Naive thymus-derived CD8-positive, alpha-beta T cell (primary cell): ENCODE measurements around the gene SEC16B. TPM values are rescaled to one million over a fixed set of nuclear protein-coding genes. Genes with fewer than 3 reads are reported as not detected.

Experiments
- ATAC-seq, 2 donors: fragments of 150-1000 bp; cut with Tn5 transposase in 1 of 2; sonication (Bioruptor Pico), chemical (Tn5 transposase) in 1 of 2; 1 replicate in 1 of 2; 2 replicates in 1 of 2; pipeline ENCODE4 v1.10.0; 2021; ENCODE audit warnings: mild to moderate bottlenecking in 2 of 2, moderate library complexity in 2 of 2
- POLR2A ChIA-PET: fragments of 350-600 bp; sonication (Branson Sonifier 250); formaldehyde crosslinking; loops from one replicate; lab custom pipeline; 2021; ENCODE audit warnings: antibody characterized with exemption; lab: Charles Lee
- DNase-seq, 10 donors: peaks; one replicate each; pipeline versions ENCODE4 v3.0.0 to v3.0.0-alpha.2; 2020 to 2022
- H3K27ac Mint-ChIP-seq, 10 donors: one replicate each; pipeline ENCODE4 v1.8.0; 2020 to 2022; ENCODE audit warnings: mild to moderate bottlenecking in 10 of 10, mixed read lengths in 10 of 10, moderate library complexity in 4 of 10, inconsistent platforms in 1 of 10
- H3K27me3 Mint-ChIP-seq, 5 donors: one replicate each; pipeline ENCODE4 v1.8.0; 2021 to 2022; ENCODE audit warnings: mixed read lengths in 5 of 5
- H3K36me3 Mint-ChIP-seq, 3 donors: one replicate each; pipeline ENCODE4 v1.8.0; 2020 to 2022; ENCODE audit warnings: mixed read lengths in 3 of 3, mild to moderate bottlenecking in 2 of 3, inconsistent platforms in 1 of 3
- H3K4me1 Mint-ChIP-seq, 4 donors: one replicate each; pipeline ENCODE4 v1.8.0; 2021 to 2022; ENCODE audit warnings: mixed read lengths in 4 of 4
- H3K4me3 Mint-ChIP-seq, 10 donors: one replicate each; pipeline ENCODE4 v1.8.0; 2020 to 2022; ENCODE audit warnings: mild to moderate bottlenecking in 10 of 10, mixed read lengths in 10 of 10, moderate library complexity in 6 of 10, inconsistent platforms in 1 of 10
- H3K9me3 Mint-ChIP-seq, 9 donors: one replicate each; pipeline ENCODE4 v1.8.0; 2020 to 2022; ENCODE audit warnings: mixed read lengths in 9 of 9, mild to moderate bottlenecking in 3 of 9, inconsistent platforms in 1 of 9, moderate library complexity in 1 of 9
- polyA plus RNA-seq, 3 donors: library from polyadenylated mRNA; unstranded; fragments of 300-500 nt; fragmentation: Illumina TruSeq; gene quantifications; one replicate each; pipeline ENCODE4 v1.2.3, GENCODE V29; 2021
- total RNA-seq, 8 experiments: library from RNA in 2 of 8; stranded (reverse) in 2 of 8; gene quantifications; one replicate each; pipeline ENCODE4 v1.2.3 and lab custom pipeline; 2021 to 2026

Gene SEC16B
- total and polyA plus RNA-seq, 5 experiments from 2014 or later, result not detected

GRCh38 chr1:177952249-177952648 lies 17.6 kb downstream of the SEC16B start:
- Mint-ChIP-seq H3K36me3 (no peaks in the 10 kb centered on the region), H3K4me1 (no peaks in the 10 kb centered on the region), H3K27me3 (peaks cover 0 to 7% (median 0%) of the 10 kb centered on the region in 5 donors), H3K27ac (no peak overlapping the region), H3K4me3 (no peak overlapping the region), H3K9me3 (peaks cover 0 to 2% (median 0%) of the 10 kb centered on the region in 9 donors)
- ATAC-seq (no peak), DNase-seq (no peak)
- POLR2A ChIA-PET, result no interaction called here

GRCh38 chr1:177950506-177950905 lies 19.4 kb downstream of the SEC16B start:
- POLR2A ChIA-PET, result no interaction called here
- no peak overlapping the region for H3K4me3 Mint-ChIP-seq
- H3K27ac Mint-ChIP-seq, result no peak overlapping the region
- H3K36me3 Mint-ChIP-seq, result no peaks in the 10 kb centered on the region
- H3K9me3 Mint-ChIP-seq, result peaks cover 0 to 2% (median 0%) of the 10 kb centered on the region in 9 donors
- H3K4me1 Mint-ChIP-seq, result no peaks in the 10 kb centered on the region
- no peak for ATAC-seq
- no peak for DNase-seq
- peaks cover 0 to 10% (median 2%) of the 10 kb centered on the region in 5 donors for H3K27me3 Mint-ChIP-seq

GRCh38 chr1:177948336-177948972 lies 21.4 kb downstream of the SEC16B start:
- H3K4me1 Mint-ChIP-seq, result no peaks in the 10 kb centered on the region
- H3K4me3 Mint-ChIP-seq, result no peak overlapping the region
- peaks cover 0 to 2% (median 0%) of the 10 kb centered on the region in 9 donors for H3K9me3 Mint-ChIP-seq
- ATAC-seq (no peak), DNase-seq (peak in 2 of 10 donors; percentile 18)
- no peak overlapping the region for H3K27ac Mint-ChIP-seq
- POLR2A ChIA-PET, result no interaction called here
- no peaks in the 10 kb centered on the region for H3K36me3 Mint-ChIP-seq
- peaks cover 0 to 11% (median 5%) of the 10 kb centered on the region in 5 donors for H3K27me3 Mint-ChIP-seq

- Mint-ChIP-seq H3K9me3 (peaks cover 0 to 2% (median 0%) of the 10 kb centered on the region in 9 donors), H3K27ac (no peak overlapping the region), H3K36me3 (no peaks in the 10 kb centered on the region), H3K4me3 (no peak overlapping the region), H3K27me3 (peaks cover 0 to 17% (median 5%) of the 10 kb centered on the region in 5 donors), H3K4me1 (peaks cover 0 to 2% (median 0%) of the 10 kb centered on the region in 4 donors)
- ATAC-seq, result no peak
- DNase-seq, result no peak
- POLR2A ChIA-PET, result no interaction called here
Measured at GRCh38 chr1:177947623-177948022, 22.2 kb downstream of the SEC16B start.

- Mint-ChIP-seq H3K4me1 (peaks cover 0 to 2% (median 0%) of the 10 kb centered on the region in 4 donors), H3K27me3 (peaks cover 0 to 18% (median 5%) of the 10 kb centered on the region in 5 donors), H3K27ac (no peak overlapping the region), H3K36me3 (no peaks in the 10 kb centered on the region), H3K9me3 (peaks cover 0 to 2% (median 0%) of the 10 kb centered on the region in 9 donors), H3K4me3 (no peak overlapping the region)
- POLR2A ChIA-PET, result no interaction called here
- ATAC-seq (no peak), DNase-seq (peak in 1 of 10 donors; percentile 2)
Measured at GRCh38 chr1:177945943-177946650, 23.8 kb downstream of the SEC16B start.

- H3K9me3 Mint-ChIP-seq, result no peaks in the 10 kb centered on the region
- POLR2A ChIA-PET, result no interaction called here
- peaks cover 0 to 2% (median 0%) of the 10 kb centered on the region in 4 donors for H3K4me1 Mint-ChIP-seq
- peak overlapping the region in 1 of 10 donors; percentile 34 for H3K4me3 Mint-ChIP-seq
- no peak overlapping the region for H3K27ac Mint-ChIP-seq
- H3K27me3 Mint-ChIP-seq, result peaks cover 0 to 18% (median 5%) of the 10 kb centered on the region in 5 donors
- DNase-seq, result no peak
- H3K36me3 Mint-ChIP-seq, result no peaks in the 10 kb centered on the region
- no peak for ATAC-seq
Measured at GRCh38 chr1:177944016-177944949, 25.6 kb downstream of the SEC16B start.

GRCh38 chr1:177941976-177942375 lies 27.9 kb downstream of the SEC16B start:
- POLR2A ChIA-PET, result no interaction called here
- DNase-seq (no peak), ATAC-seq (no peak)
- Mint-ChIP-seq H3K36me3 (no peaks in the 10 kb centered on the region), H3K4me3 (no peak overlapping the region), H3K9me3 (no peaks in the 10 kb centered on the region), H3K27ac (no peak overlapping the region), H3K4me1 (peaks cover 0 to 2% (median 0%) of the 10 kb centered on the region in 4 donors), H3K27me3 (peaks cover 0 to 15% (median 3%) of the 10 kb centered on the region in 5 donors)

- ATAC-seq (no peak), DNase-seq (no peak)
- Mint-ChIP-seq H3K27ac (no peak overlapping the region), H3K9me3 (no peaks in the 10 kb centered on the region), H3K36me3 (no peaks in the 10 kb centered on the region), H3K27me3 (peaks cover 0 to 14% (median 2%) of the 10 kb centered on the region in 5 donors), H3K4me3 (no peak overlapping the region), H3K4me1 (peaks cover 0 to 2% (median 0%) of the 10 kb centered on the region in 4 donors)
- POLR2A ChIA-PET, result no interaction called here
Measured at GRCh38 chr1:177940682-177941081, 29.2 kb downstream of the SEC16B start.

GRCh38 chr1:177937931-177938330 lies 31.9 kb downstream of the SEC16B start:
- Mint-ChIP-seq H3K4me3 (no peak overlapping the region), H3K36me3 (no peaks in the 10 kb centered on the region), H3K27ac (no peak overlapping the region), H3K9me3 (peaks cover 0 to 3% (median 0%) of the 10 kb centered on the region in 9 donors), H3K27me3 (peaks cover 0 to 5% (median 0%) of the 10 kb centered on the region in 5 donors), H3K4me1 (peaks cover 0 to 1% (median 0%) of the 10 kb centered on the region in 4 donors)
- DNase-seq (no peak), ATAC-seq (no peak)
- POLR2A ChIA-PET, result no interaction called here

- no peak for ATAC-seq
- H3K36me3 Mint-ChIP-seq, result no peaks in the 10 kb centered on the region
- peaks cover 0 to 2% (median 0%) of the 10 kb centered on the region in 5 donors for H3K27me3 Mint-ChIP-seq
- H3K4me1 Mint-ChIP-seq, result no peaks in the 10 kb centered on the region
- peaks cover 0 to 3% (median 0%) of the 10 kb centered on the region in 9 donors for H3K9me3 Mint-ChIP-seq
- no peak overlapping the region for H3K4me3 Mint-ChIP-seq
- POLR2A ChIA-PET, result no interaction called here
- H3K27ac Mint-ChIP-seq, result no peak overlapping the region
- DNase-seq, result no peak
Measured at GRCh38 chr1:177937174-177937770, 32.6 kb downstream of the SEC16B start.

GRCh38 chr1:177935638-177936415 lies 34.0 kb downstream of the SEC16B start:
- POLR2A ChIA-PET, result no interaction called here
- H3K4me1 Mint-ChIP-seq, result no peaks in the 10 kb centered on the region
- ATAC-seq (no peak), DNase-seq (no peak)
- H3K4me3 Mint-ChIP-seq, result no peak overlapping the region
- no peak overlapping the region for H3K27ac Mint-ChIP-seq
- H3K36me3 Mint-ChIP-seq, result no peaks in the 10 kb centered on the region
- H3K9me3 Mint-ChIP-seq, result peaks cover 0 to 3% (median 0%) of the 10 kb centered on the region in 9 donors
- H3K27me3 Mint-ChIP-seq, result no peaks in the 10 kb centered on the region
